ENCODE results near the gene SSBP1.

The SSBP1 gene

DNA sequence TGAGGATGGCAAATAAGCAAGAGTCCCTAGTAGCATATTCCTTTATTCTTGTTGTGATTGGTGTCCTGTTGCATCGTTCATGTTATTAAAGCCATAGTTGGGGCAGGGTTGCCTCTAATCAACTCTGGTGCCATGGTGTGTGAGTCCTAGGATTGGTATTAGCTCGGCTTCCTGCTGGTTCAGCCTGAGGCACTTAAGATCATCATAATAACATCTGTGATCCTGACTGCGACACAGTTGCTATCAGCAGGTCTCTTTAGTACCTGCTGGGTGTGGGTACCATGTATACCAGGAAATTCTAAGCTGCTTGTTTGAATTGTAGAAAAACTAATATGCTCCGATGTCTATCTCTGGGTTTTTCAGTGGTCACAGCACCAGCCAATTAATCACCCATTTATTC, 28.4 kb upstream of the SSBP1 start:
- TF ChIP-seq, protein P1, sequence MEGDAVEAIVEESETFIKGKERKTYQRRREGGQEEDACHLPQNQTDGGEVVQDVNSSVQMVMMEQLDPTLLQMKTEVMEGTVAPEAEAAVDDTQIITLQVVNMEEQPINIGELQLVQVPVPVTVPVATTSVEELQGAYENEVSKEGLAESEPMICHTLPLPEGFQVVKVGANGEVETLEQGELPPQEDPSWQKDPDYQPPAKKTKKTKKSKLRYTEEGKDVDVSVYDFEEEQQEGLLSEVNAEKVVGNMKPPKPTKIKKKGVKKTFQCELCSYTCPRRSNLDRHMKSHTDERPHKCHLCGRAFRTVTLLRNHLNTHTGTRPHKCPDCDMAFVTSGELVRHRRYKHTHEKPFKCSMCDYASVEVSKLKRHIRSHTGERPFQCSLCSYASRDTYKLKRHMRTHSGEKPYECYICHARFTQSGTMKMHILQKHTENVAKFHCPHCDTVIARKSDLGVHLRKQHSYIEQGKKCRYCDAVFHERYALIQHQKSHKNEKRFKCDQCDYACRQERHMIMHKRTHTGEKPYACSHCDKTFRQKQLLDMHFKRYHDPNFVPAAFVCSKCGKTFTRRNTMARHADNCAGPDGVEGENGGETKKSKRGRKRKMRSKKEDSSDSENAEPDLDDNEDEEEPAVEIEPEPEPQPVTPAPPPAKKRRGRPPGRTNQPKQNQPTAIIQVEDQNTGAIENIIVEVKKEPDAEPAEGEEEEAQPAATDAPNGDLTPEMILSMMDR (IDR thresholded peaks at IDR 0.05; ENCODE audit: extremely low read depth, missing control alignments): no peak
- no peak for DNase-seq (ENCODE audit: low spot score)

DNA sequence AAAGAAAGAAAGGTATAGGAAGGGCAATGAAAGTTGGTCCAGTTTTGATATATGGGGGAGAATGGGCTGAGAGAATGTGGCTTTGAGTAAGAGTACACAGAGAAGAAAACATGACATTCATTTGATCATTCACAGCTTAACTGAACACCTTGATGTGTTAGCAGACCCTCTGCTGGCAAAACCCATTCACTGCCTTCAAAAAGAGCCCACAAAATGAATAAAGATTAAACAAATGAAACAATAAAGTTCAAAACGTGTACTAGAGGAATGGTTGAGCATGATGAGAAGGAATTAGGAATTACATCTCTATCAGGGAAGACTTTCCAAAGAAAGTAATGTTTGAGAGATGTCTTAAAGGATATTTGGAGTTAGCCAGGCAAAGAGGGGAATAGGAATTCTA, 27.9 kb upstream of the SSBP1 start:
- no peak for DNase-seq (ENCODE audit: low spot score)
- TF ChIP-seq, protein P1 (IDR thresholded peaks at IDR 0.05; ENCODE audit: extremely low read depth, missing control alignments): no peak

DNA sequence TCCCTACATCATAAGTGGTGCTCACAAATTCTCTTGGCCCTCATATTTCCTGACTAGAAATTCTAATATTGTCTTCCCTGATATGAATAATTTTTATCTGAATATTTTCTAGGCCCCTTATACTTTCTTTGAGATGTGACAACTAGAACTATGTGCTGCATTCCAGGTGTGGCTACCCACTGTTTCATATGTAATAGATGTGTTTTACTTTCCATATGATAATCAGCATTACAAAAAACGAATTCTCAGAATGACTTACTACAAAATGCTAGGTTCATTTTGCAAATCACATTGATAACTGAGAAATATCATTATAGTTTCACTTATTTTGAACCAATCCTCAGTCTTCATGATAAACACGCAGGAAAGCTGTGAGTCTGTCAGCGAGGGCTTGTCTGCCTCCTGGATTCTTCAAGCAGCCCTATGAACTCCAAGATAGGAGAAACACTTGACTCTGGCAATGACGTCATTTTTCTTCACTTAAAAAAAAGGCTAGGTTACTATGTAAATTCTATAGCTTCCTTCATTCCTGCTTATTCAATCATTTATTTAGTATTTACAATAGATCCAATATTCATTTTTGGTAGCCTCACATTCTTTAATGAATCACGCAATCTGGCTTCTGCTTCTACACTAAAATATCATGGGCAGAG, 25.4 kb upstream of the SSBP1 start:
- TF ChIP-seq, protein P1 (IDR thresholded peaks at IDR 0.05; ENCODE audit: extremely low read depth, missing control alignments): no peak
- no peak for DNase-seq (ENCODE audit: low spot score)

DNA sequence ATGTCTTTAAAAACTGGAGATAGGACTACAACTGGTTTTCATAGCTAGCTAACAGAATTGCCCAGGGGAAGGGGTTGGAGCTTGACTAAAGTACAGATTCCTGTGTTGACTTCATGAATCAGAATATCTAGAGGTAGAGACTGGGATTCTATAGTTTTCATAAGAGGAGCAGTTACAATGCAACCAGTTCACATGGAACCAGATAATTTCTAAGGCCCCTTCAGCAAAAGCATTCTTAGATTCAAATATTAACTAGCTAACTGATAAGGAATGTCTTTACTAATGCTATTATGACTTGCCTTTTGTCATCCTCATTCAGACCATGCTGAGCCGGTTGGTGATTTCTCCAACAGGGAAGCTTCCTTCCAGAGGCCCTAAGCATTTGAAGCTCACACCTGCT, 24.3 kb upstream of the SSBP1 start:
- no peak for DNase-seq (ENCODE audit: low spot score)
- TF ChIP-seq, protein P1 (IDR thresholded peaks at IDR 0.05; ENCODE audit: extremely low read depth, missing control alignments): no peak

DNA sequence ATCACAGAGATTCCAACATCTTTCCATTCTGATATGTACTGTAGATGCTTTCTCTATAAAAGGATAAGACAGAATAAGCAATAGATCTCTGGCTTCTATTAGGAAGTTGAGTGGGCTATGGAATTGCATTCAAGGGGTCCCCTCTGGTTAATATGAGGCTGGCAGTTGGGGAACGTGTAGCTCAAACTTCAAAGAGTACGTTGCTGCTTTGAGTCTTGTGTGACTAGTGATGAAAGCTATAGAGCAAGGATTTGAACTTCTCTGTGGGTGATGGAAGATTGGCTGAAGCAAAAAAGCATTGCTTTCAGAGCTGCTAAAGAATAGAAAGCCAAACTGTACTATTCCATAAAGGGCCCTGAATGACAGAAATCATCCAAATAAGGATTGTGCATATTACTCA, 23.6 kb upstream of the SSBP1 start:
- TF ChIP-seq, protein P1 (IDR thresholded peaks at IDR 0.05; ENCODE audit: extremely low read depth, missing control alignments): no peak
- no peak for DNase-seq (ENCODE audit: low spot score)

DNA sequence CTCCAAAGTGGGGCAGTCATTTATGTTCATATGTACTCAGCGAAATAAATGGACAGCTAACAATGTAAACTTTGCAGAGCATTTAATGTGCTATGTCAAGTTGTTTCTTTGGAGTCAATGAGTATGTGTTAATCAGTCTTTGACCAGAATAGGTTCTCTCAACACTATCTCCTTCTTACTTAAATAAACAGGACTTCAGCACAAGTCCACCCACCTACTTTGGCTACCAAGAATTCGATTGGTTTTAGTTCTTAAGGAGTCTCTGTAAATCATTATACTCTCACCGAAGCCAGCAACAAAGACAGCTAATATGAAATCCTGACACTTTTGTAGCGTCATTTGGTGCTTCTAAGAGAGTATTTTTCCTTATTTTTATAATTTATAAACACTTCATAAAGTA, 23.1 kb upstream of the SSBP1 start:
- TF ChIP-seq, protein P1 (IDR thresholded peaks at IDR 0.05; ENCODE audit: extremely low read depth, missing control alignments): no peak
- DNase-seq (ENCODE audit: low spot score): no peak

DNA sequence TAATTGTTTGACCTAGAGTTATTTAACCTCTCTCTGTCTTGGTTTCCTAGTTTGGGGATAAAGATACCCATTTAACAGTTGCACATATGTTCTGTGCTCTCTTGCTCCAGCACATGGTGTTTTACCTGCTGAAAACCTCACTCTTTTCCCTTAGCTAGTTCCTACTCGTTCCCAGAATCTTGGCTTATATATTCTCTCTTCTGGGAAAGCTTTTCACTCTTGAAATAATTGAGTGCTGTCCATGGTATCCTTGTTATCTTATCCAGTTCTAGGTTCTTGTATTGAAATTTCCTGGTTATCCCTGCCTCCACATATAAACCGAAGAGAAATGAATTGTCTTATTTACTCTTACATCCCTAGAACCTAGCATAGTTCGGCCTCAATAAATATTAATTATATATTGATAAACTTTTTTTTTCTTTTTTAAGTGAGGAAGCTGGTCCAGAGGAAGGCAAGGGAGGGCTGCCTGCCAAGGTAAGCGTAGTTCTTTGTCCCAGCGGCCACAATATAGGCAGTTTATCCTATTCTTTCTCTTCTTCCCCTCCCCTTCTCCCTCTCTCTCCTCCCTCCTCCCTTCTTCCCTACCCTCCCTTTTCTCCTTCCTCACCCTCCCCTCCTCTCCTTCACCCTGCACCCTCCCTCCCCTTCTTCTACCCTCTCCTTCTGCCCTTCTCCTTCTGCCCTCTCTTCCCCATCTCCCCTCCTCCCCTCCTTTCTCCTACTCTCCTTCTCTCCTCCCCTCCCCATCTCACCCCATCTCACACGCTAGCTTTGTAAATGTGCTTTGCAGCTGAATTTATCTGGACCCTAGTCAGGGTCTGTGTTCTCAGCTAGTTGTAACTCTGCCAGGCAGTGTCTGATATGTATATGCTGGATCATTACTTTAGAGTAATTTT, 22.1 kb upstream of the SSBP1 start:
- TF ChIP-seq, protein P1 (IDR thresholded peaks at IDR 0.05; ENCODE audit: extremely low read depth, missing control alignments): no peak
- no peak for DNase-seq (ENCODE audit: low spot score)
